Measurements from ENCODE around the gene NFIA. TPM values are rescaled to one million over a fixed set of nuclear protein-coding genes. Genes with fewer than 3 reads are reported as not detected.

NFIA gene
- polyA plus RNA-seq, 3 donors = 1.4 to 5.3 (median 2.4) TPM

- no peak for DNase-seq
- Histone ChIP-seq H3K4me3 (replicated peaks in 1 of 3; ENCODE audit: low read depth in 2 of 3, low read length in 3 of 3) (peak overlapping the region in 1 of 3 experiments; percentile 89), H3K79me2 (ENCODE audit: insufficient read depth, low read length) (peaks cover 12% of the 10 kb centered on the region), H3K9me3 (replicated peaks in 1 of 2; ENCODE audit: control insufficient read depth in 1 of 2, insufficient read depth in 1 of 2, low read length in 2 of 2) (no peaks in the 10 kb centered on the region), H3K36me3 (replicated peaks in 1 of 2; ENCODE audit: control insufficient read depth in 1 of 2, insufficient read depth in 2 of 2, low read length in 2 of 2) (peaks cover 6 to 14% of the 10 kb centered on the region in 2 donors), H3K27me3 (ENCODE audit: control insufficient read depth in 2 of 2, insufficient read depth in 2 of 2, low read length in 2 of 2) (peaks cover 0 to 15% of the 10 kb centered on the region in 2 donors), H4K20me1 (ENCODE audit: insufficient read depth, low read length) (no peaks in the 10 kb centered on the region), H3K9ac (ENCODE audit: insufficient read depth, low read length, poor library complexity, severe bottlenecking) (no peak overlapping the region), H3K4me1 (ENCODE audit: control insufficient read depth in 1 of 2, insufficient read depth in 2 of 2, low read length in 2 of 2) (peaks cover 27 to 33% of the 10 kb centered on the region in 2 donors), H3K27ac (ENCODE audit: low read depth in 1 of 2, low read length in 2 of 2) (no peak overlapping the region), H3K4me2 (replicated peaks; ENCODE audit: extremely low read depth, low read length, poor library complexity, severe bottlenecking) (no peak overlapping the region), H2AFZ (ENCODE audit: insufficient read depth, low read depth, low read length, poor library complexity, severe bottlenecking) (no peak overlapping the region)
- no peak for TF ChIP-seq CTCF (IDR thresholded peaks at IDR 0.05)
- peaks cover 18 to 19% of the 10 kb centered on the region in 2 donors for H3K36me3 Mint-ChIP-seq
- peaks cover 7 to 18% (median 10%) of the 10 kb centered on the region in 3 donors for H3K27me3 Mint-ChIP-seq (ENCODE audit: low read depth in 3 of 3)
- 88% methylated on average over 3 of the region's 5 CpGs for WGBS (ENCODE audit: insufficient coverage)
- peaks cover 0 to 3% (median 0%) of the 10 kb centered on the region in 7 donors for H3K9me3 Mint-ChIP-seq
- no peak overlapping the region for H3K27ac Mint-ChIP-seq
- H3K4me3 Mint-ChIP-seq = peak overlapping the region in 1 of 2 donors; percentile 93
- intact Hi-C loops (cut with micrococcal nuclease) = loop anchor here (5.0 kb wide), 2 partner anchors 32 to 37 kb away; no protein-coding TSS in a partner anchor
- peaks cover 42% of the 10 kb centered on the region for H3K4me1 Mint-ChIP-seq
These were observed 2.2 kb downstream of the NFIA start for GRCh38 chr1:61084491-61085031.

- no peak for TF ChIP-seq CTCF (IDR thresholded peaks at IDR 0.05)
- H3K9ac ChIP-seq (ENCODE audit: insufficient read depth, low read length, poor library complexity, severe bottlenecking) = no peak overlapping the region
- H3K4me1 ChIP-seq (ENCODE audit: control insufficient read depth in 1 of 2, insufficient read depth in 2 of 2, low read length in 2 of 2) = peaks cover 19 to 25% of the 10 kb centered on the region in 2 donors
- H3K27me3 Mint-ChIP-seq (ENCODE audit: low read depth in 3 of 3) = peaks cover 7 to 18% (median 8%) of the 10 kb centered on the region in 3 donors
- no peak for DNase-seq
- H3K4me1 Mint-ChIP-seq = peaks cover 33% of the 10 kb centered on the region
- H3K27ac ChIP-seq (ENCODE audit: low read depth in 1 of 2, low read length in 2 of 2) = no peak overlapping the region
- H3K9me3 Mint-ChIP-seq = peaks cover 0 to 3% (median 0%) of the 10 kb centered on the region in 7 donors
- peaks cover 0 to 15% of the 10 kb centered on the region in 2 donors for H3K27me3 ChIP-seq (ENCODE audit: control insufficient read depth in 2 of 2, insufficient read depth in 2 of 2, low read length in 2 of 2)
- H3K4me3 Mint-ChIP-seq = no peak overlapping the region
- no peaks in the 10 kb centered on the region for H4K20me1 ChIP-seq (ENCODE audit: insufficient read depth, low read length)
- H2AFZ ChIP-seq (ENCODE audit: insufficient read depth, low read depth, low read length, poor library complexity, severe bottlenecking) = no peak overlapping the region
- H3K36me3 Mint-ChIP-seq = peaks cover 20 to 23% of the 10 kb centered on the region in 2 donors
- no peak overlapping the region for H3K4me3 ChIP-seq (replicated peaks in 1 of 3; ENCODE audit: low read depth in 2 of 3, low read length in 3 of 3)
- H3K79me2 ChIP-seq (ENCODE audit: insufficient read depth, low read length) = peaks cover 12% of the 10 kb centered on the region
- peaks cover 6 to 15% of the 10 kb centered on the region in 2 donors for H3K36me3 ChIP-seq (replicated peaks in 1 of 2; ENCODE audit: control insufficient read depth in 1 of 2, insufficient read depth in 2 of 2, low read length in 2 of 2)
- H3K27ac Mint-ChIP-seq = no peak overlapping the region
- H3K4me2 ChIP-seq (replicated peaks; ENCODE audit: extremely low read depth, low read length, poor library complexity, severe bottlenecking) = no peak overlapping the region
- no peaks in the 10 kb centered on the region for H3K9me3 ChIP-seq (replicated peaks in 1 of 2; ENCODE audit: control insufficient read depth in 1 of 2, insufficient read depth in 1 of 2, low read length in 2 of 2)
- intact Hi-C loops (cut with micrococcal nuclease) = loop anchor here in 1 of 2 donors (5.0 kb wide), 1 partner anchor 33 kb away; no protein-coding TSS in a partner anchor
- WGBS (ENCODE audit: insufficient coverage) = no CpG with 5 or more reads among the region's 3 CpGs
These were observed 3.0 kb downstream of the NFIA start for GRCh38 chr1:61085206-61085982.
